Measurements from ENCODE around the gene BTBD6. TPM values are rescaled to one million over a fixed set of nuclear protein-coding genes. Genes with fewer than 3 reads are reported as not detected.

BTBD6 gene
- total RNA-seq, 1 donor from 2014 or later: 35.3 TPM

- DNase-seq (ENCODE audit: extremely low spot score, unreplicated experiment): no peak
- no peaks in the 10 kb centered on the region for H3K27me3 Mint-ChIP-seq (ENCODE audit: unreplicated experiment)
- H3K4me1 Mint-ChIP-seq (ENCODE audit: unreplicated experiment): peaks cover 6% of the 10 kb centered on the region
- TF ChIP-seq CTCF (IDR thresholded peaks at IDR 0.05): no peak
- no peak overlapping the region for H3K27ac Mint-ChIP-seq (ENCODE audit: unreplicated experiment)
- H3K4me3 Mint-ChIP-seq (ENCODE audit: unreplicated experiment): no peak overlapping the region
- H3K36me3 Mint-ChIP-seq (ENCODE audit: unreplicated experiment): peaks cover 8% of the 10 kb centered on the region
- H3K9me3 Mint-ChIP-seq (ENCODE audit: unreplicated experiment): no peaks in the 10 kb centered on the region
These were observed 10.5 kb downstream of the BTBD6 start for GRCh38 chr14:105258846-105259245.

- Mint-ChIP-seq H3K4me1 (ENCODE audit: unreplicated experiment) (no peaks in the 10 kb centered on the region), H3K27ac (ENCODE audit: unreplicated experiment) (no peak overlapping the region), H3K27me3 (ENCODE audit: unreplicated experiment) (no peaks in the 10 kb centered on the region), H3K36me3 (ENCODE audit: unreplicated experiment) (peaks cover 13% of the 10 kb centered on the region), H3K9me3 (ENCODE audit: unreplicated experiment) (no peaks in the 10 kb centered on the region), H3K4me3 (ENCODE audit: unreplicated experiment) (no peak overlapping the region)
- DNase-seq (ENCODE audit: extremely low spot score, unreplicated experiment): no peak
- no peak for TF ChIP-seq CTCF (IDR thresholded peaks at IDR 0.05)
These were observed 12.6 kb downstream of the BTBD6 start for GRCh38 chr14:105260959-105261358.

- peaks cover 15% of the 10 kb centered on the region for H3K36me3 Mint-ChIP-seq (ENCODE audit: unreplicated experiment)
- H3K4me3 Mint-ChIP-seq (ENCODE audit: unreplicated experiment): no peak overlapping the region
- no peaks in the 10 kb centered on the region for H3K9me3 Mint-ChIP-seq (ENCODE audit: unreplicated experiment)
- H3K4me1 Mint-ChIP-seq (ENCODE audit: unreplicated experiment): no peaks in the 10 kb centered on the region
- TF ChIP-seq CTCF (IDR thresholded peaks at IDR 0.05): no peak
- H3K27me3 Mint-ChIP-seq (ENCODE audit: unreplicated experiment): no peaks in the 10 kb centered on the region
- no peak for DNase-seq (ENCODE audit: extremely low spot score, unreplicated experiment)
- no peak overlapping the region for H3K27ac Mint-ChIP-seq (ENCODE audit: unreplicated experiment)
These were observed 13.4 kb downstream of the BTBD6 start for GRCh38 chr14:105261781-105262180.

GRCh38 chr14:105267820-105268548 lies 19.7 kb downstream of the BTBD6 start:
- no peaks in the 10 kb centered on the region for H3K4me1 Mint-ChIP-seq (ENCODE audit: unreplicated experiment)
- H3K4me3 Mint-ChIP-seq (ENCODE audit: unreplicated experiment): no peak overlapping the region
- no peak for DNase-seq (ENCODE audit: extremely low spot score, unreplicated experiment)
- H3K27me3 Mint-ChIP-seq (ENCODE audit: unreplicated experiment): no peaks in the 10 kb centered on the region
- H3K36me3 Mint-ChIP-seq (ENCODE audit: unreplicated experiment): peaks cover 16% of the 10 kb centered on the region
- no peak for TF ChIP-seq CTCF (IDR thresholded peaks at IDR 0.05)
- H3K9me3 Mint-ChIP-seq (ENCODE audit: unreplicated experiment): no peaks in the 10 kb centered on the region
- no peak overlapping the region for H3K27ac Mint-ChIP-seq (ENCODE audit: unreplicated experiment)

GRCh38 chr14:105268736-105269354 lies 20.5 kb downstream of the BTBD6 start:
- TF ChIP-seq CTCF (IDR thresholded peaks at IDR 0.05): no peak
- Mint-ChIP-seq H3K27me3 (ENCODE audit: unreplicated experiment) (no peaks in the 10 kb centered on the region), H3K36me3 (ENCODE audit: unreplicated experiment) (peaks cover 13% of the 10 kb centered on the region), H3K9me3 (ENCODE audit: unreplicated experiment) (no peaks in the 10 kb centered on the region), H3K27ac (ENCODE audit: unreplicated experiment) (no peak overlapping the region), H3K4me1 (ENCODE audit: unreplicated experiment) (no peaks in the 10 kb centered on the region), H3K4me3 (ENCODE audit: unreplicated experiment) (no peak overlapping the region)
- DNase-seq (ENCODE audit: extremely low spot score, unreplicated experiment): no peak
